Effector memory CD4-positive, alpha-beta T cell (primary cell): ENCODE data around the gene APLP2.
"Not testable (repeated sequence)": the region's sequence is repeated elsewhere in the genome, so short reads cannot be mapped to it uniquely, and the experiment has no call there.

ENCODE experiments used
- DNase-seq, 3 donors: peaks; one replicate each; pipeline ENCODE4 v3.0.0-alpha.2; 2020
- H3K27ac ChIP-seq: 2 replicates; pipeline ENCODE4 v1.7.0; 2013; ENCODE audit warnings: mild to moderate bottlenecking, low read length, moderate library complexity; ENCODE audit not compliant: insufficient read depth, poor library complexity, severe bottlenecking
- H3K27me3 ChIP-seq: replicated peaks from 2 replicates; pipeline ENCODE4 v1.7.0; 2013; ENCODE audit warnings: mild to moderate bottlenecking, low read length; ENCODE audit not compliant: insufficient read depth, control insufficient read depth, poor library complexity, severe bottlenecking
- H3K36me3 ChIP-seq: 2 replicates; pipeline ENCODE4 v1.7.0; 2013; ENCODE audit warnings: mild to moderate bottlenecking, low read length, moderate library complexity; ENCODE audit not compliant: control insufficient read depth, insufficient read depth
- H3K4me1 ChIP-seq: 2 replicates; pipeline ENCODE4 v1.7.0; 2013; ENCODE audit warnings: low read length, mild to moderate bottlenecking; ENCODE audit not compliant: control insufficient read depth, insufficient read depth, poor library complexity, severe bottlenecking
- H3K4me3 ChIP-seq: 2 replicates; pipeline ENCODE4 v1.7.0; 2013; ENCODE audit warnings: low read length, low read depth, mild to moderate bottlenecking; ENCODE audit not compliant: insufficient read depth, poor library complexity, severe bottlenecking
- H3K9me3 ChIP-seq: 2 replicates; pipeline ENCODE4 v1.7.0; 2013; ENCODE audit warnings: mild to moderate bottlenecking, low read length, moderate library complexity; ENCODE audit not compliant: control insufficient read depth

The APLP2 gene

DNA sequence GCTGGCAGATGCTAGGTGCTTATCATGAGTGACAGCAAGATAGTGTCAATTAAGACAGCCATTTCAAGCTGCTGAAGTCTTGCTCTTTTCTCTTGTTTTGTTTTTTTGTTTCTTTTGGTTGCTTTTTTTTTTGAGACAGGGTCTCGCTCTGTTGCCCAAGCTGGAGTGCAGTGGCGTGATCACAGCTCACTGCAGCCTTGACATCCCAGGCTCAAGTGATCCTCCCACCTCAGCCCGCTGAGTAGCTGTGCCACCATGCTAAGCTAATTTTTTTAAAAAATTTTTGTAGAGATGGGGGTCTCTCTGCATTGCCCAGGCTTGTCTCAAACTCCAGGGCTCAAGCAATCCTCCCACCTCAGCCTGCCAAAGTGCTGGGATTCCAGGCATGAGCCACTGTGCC is 102.3 kb downstream of the APLP2 start:
- not testable (repeated sequence) for H3K27ac ChIP-seq, H3K36me3 ChIP-seq, H3K4me3 ChIP-seq, H3K27me3 ChIP-seq, H3K4me1 ChIP-seq, H3K9me3 ChIP-seq, DNase-seq

DNA sequence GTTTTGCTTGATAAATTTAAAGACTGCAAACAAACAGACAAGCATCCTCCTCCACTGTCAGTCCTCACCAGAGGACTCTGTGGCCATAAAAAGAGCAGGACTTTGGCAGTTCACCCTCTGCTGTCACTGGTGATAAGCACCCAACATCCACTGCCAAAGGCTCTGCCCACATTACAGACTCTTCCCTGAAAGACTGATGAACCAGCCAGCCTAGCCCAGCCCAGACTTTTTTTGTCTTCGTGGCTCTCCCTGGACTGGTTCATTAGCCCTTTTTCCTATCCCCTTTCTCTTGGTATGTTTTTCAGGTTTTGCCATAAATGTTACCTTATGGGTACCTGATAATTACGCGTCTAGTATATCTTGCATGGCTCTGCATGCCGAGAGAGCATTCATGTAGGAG is 104.9 kb downstream of the APLP2 start:
- H3K36me3 ChIP-seq: no peaks in the 10 kb centered on the region
- H3K9me3 ChIP-seq: no peaks in the 10 kb centered on the region
- H3K27me3 ChIP-seq: no peaks in the 10 kb centered on the region
- DNase-seq: no peak
- H3K4me1 ChIP-seq: no peaks in the 10 kb centered on the region
- no peak overlapping the region for H3K4me3 ChIP-seq
- no peak overlapping the region for H3K27ac ChIP-seq

DNA sequence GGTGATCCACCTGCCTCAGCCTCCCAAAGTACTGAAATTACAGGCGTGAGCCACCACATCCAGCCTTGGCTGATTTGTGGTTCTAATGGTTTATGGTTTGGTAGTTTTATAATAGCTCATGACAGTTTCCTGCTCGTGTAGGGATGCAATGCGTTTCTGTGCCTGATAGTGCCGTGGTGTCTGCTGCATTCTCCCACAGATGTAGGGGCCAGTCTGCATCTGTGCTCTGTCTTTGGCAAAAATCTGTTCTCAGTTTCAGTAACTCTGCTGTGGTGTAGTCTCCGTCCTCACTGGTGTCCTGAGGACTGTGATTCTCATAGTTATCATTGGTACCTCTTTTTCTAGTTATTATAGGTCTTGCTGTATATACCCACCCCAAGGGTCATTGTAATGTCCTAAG is 106.2 kb downstream of the APLP2 start:
- Histone ChIP-seq H3K27me3 (no peaks in the 10 kb centered on the region), H3K27ac (no peak overlapping the region), H3K4me3 (no peak overlapping the region)

DNA sequence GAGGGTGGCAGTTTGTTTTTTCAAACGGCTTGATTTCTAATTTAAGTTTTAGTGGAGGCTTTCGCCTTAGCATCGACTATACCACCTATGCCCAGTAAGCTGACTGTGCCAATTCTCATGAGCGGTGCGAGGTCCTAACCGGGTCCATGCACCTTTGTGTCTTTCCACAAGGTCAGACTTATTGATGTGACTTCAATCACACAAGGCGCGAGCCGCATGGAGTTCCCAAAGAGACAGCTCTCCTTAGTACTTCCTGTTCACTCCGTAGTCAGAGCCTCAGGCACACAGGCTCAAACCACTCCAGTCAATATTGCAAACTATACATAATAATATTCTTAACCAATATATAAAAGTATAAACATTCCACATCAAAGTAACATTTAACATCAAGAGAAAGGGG is 108.1 kb downstream of the APLP2 start:
- Histone ChIP-seq H3K4me1 (no peaks in the 10 kb centered on the region), H3K4me3 (no peak overlapping the region), H3K9me3 (no peaks in the 10 kb centered on the region), H3K27ac (no peak overlapping the region), H3K36me3 (no peaks in the 10 kb centered on the region), H3K27me3 (no peaks in the 10 kb centered on the region)
- no peak for DNase-seq

More for the DNA sequence above, 106.2 kb downstream of the APLP2 start:
- H3K4me1 ChIP-seq: no peaks in the 10 kb centered on the region
- H3K9me3 ChIP-seq: no peaks in the 10 kb centered on the region
- no peak for DNase-seq
- H3K36me3 ChIP-seq: no peaks in the 10 kb centered on the region

DNA sequence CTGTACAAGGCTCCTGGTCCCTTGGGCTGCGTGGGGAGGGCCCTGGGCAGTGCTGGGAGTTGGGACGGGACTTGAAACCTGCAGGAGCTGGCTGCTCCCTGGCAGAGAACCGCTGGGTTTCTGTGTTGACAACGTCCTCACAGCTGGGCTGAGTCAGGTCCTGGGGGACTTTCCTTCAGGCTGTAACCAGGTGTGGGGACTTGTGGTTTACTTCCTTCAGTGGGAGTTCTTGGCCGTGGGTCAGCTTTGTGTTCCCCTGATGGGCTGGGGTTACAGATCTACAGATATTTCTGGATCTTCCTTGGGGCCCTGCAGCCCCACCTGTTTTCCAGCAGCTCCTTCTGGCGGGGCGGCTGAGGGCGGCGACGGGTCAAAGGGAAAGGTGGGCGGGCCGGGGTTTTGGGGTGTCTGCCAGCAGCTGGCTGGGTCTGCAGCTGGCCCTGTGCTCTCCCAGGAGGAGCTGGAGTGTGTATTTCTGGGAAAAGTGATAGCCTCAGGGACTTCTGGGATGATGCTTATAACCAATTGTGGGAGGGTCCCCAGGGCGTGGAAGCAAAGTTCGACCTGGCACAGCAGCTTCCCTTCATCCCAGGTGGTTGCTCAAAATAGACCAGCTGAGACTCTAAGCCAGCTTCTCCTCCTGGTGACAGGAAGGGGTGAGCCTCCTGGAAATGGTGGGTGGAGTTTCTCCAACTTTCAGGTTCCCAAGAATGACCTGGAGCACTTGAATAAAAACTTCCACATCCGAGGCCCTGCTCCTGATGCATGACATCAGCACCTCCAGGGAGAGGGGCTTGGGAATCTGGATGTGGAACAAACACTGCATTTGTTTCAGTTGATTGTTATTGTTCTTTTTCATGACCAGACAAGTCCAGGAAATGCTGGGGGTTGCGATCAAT is 109.0 kb downstream of the APLP2 start:
- H3K4me1 ChIP-seq: no peaks in the 10 kb centered on the region
- no peaks in the 10 kb centered on the region for H3K27me3 ChIP-seq
- H3K36me3 ChIP-seq: no peaks in the 10 kb centered on the region
- no peak overlapping the region for H3K27ac ChIP-seq
- no peak overlapping the region for H3K4me3 ChIP-seq
- DNase-seq: no peak
- H3K9me3 ChIP-seq: no peaks in the 10 kb centered on the region

DNA sequence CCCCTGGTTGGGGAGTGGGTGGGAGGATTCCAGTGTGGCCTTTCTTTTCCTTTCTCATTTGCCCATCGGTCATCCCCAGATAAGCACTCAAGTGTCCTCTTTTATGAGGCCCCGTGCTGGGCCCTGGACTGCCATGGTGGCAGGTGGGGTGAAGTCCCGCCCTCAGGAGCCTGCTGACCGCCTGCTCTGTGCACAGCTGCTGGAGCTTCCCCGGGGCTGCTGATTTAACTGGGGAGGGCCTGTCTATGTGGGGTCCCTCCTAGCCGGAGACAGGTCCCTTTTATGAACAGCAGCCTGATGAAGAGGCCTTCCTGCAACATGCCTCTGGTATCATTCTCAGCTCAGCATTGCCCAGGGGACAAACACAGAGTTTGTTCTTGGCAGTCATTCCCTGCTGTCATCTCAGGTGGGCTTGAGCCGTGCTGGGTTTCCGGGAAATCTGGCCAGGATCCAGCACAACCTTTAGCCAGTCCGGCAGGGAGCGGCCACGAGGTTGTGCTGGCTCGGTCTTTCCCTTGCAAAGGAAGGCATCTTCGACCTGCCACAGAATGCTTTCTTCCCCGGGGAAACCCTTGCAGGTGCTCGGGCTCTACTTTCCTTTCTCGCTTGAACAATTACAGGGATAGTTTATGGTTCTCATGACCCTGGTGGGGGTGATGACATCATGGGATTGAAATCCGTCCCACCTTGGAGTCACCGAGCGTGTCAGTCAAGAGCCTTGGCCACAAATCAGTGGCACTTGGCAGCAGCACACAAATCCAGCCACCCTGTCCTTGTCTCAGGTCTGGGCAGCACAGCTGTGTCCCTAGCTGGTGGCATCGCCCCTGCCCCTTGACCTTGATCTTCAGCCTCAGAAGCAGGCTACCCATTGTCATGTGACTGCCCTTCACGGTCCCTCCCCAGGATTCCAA is 110.0 kb downstream of the APLP2 start:
- no peaks in the 10 kb centered on the region for H3K36me3 ChIP-seq
- H3K4me3 ChIP-seq: no peak overlapping the region
- H3K27me3 ChIP-seq: no peaks in the 10 kb centered on the region
- no peak overlapping the region for H3K27ac ChIP-seq
- H3K4me1 ChIP-seq: no peaks in the 10 kb centered on the region
- DNase-seq: no peak
- H3K9me3 ChIP-seq: no peaks in the 10 kb centered on the region

DNA sequence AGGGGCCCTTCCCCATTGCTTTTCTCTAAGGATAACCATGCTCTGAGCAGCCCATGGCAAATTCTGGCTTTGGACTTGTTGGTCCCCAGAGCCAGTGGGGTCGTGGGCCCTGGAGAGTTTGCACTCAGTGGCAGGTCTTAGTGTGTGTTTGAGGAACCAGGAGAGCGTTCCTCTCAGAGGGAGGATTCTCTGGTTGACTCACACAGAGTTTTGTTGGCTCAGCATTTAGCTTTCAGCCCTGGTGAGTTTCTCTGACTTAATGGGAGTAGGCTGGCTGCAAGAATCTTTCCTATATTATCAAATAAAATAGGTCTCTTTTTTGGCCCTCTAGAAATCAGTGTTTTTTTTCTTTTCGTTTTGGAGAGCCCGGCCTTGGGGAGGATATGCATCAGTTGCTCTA is 110.8 kb downstream of the APLP2 start:
- Histone ChIP-seq H3K4me3 (no peak overlapping the region), H3K36me3 (no peaks in the 10 kb centered on the region), H3K27ac (no peak overlapping the region), H3K4me1 (no peaks in the 10 kb centered on the region), H3K9me3 (no peaks in the 10 kb centered on the region), H3K27me3 (no peaks in the 10 kb centered on the region)
- DNase-seq: no peak

DNA sequence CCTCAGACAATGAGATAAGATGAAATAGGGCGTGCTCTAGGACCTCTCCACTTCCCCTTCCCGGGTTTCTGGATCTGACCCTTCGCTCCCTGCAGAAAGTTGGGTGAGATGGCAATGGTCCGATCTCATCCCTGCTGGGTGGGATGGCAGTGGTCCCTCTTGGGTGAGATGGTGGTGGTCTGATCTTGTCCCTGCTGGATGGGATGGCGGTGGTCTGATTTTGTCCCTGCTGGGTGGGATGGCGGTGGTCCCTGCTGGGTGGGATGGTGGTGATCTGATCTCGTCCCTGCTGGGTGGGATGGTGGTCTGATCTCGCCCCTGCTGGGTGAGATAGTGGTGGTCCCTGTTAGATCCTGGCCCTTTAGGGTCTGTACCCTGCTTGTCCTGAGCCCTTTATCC is 111.2 kb downstream of the APLP2 start:
- no peak overlapping the region for H3K4me3 ChIP-seq
- no peaks in the 10 kb centered on the region for H3K9me3 ChIP-seq
- H3K27ac ChIP-seq: no peak overlapping the region
- no peak for DNase-seq
- no peaks in the 10 kb centered on the region for H3K27me3 ChIP-seq
- H3K4me1 ChIP-seq: no peaks in the 10 kb centered on the region
- H3K36me3 ChIP-seq: no peaks in the 10 kb centered on the region

DNA sequence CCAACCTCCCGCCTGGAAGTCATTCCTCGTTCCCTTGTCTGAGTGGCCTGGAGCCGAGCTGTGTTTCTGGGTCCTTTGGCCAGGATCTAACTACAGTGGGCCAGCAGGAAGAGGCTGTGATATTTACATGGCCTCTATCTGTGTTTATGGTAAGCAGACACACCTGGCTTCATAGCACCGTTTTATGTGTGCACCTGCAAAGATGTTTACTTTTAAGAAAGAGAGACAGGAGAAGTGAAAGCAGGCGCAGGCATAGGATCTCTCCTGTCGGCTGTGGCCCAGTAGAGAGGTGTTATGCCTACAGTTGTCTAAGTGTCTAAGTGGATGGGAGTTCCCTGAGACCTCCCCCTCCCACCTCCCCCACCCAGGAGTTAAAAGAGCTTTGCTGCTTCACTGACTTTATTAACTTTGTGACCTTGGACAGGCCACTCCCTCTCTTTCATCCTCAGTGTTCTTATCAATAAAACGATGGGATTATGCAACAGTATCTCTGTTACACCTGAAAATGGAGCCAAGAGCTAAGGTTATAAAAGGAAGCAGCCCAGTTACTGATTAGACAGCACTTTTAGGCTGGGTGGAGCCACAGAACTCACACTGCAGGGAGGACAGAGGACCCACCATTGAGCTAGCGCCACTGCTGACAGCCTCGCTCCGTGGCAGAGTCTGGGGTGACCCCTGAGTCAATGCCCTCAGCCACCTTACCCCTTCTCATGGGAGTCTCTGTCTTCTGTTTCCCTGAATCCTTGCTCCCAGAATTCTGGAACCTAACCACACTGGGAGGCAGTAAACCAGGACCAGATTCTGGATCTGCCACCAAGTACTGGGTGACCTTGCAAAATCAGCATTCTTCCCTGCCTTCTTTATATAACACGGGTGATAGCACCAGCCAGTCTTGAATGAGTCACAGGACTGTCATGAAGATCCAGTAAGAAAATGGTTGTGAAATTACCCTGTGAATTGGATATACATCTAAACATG is 111.9 kb downstream of the APLP2 start:
- Histone ChIP-seq H3K4me1 (no peaks in the 10 kb centered on the region), H3K27me3 (no peaks in the 10 kb centered on the region), H3K36me3 (no peaks in the 10 kb centered on the region), H3K27ac (no peak overlapping the region), H3K4me3 (no peak overlapping the region), H3K9me3 (no peaks in the 10 kb centered on the region)
- DNase-seq: no peak
